Prostate gland (tissue), 2 donors: Measurements from ENCODE around the gene SUSD5. TPM values are rescaled to one million over a fixed set of nuclear protein-coding genes. Genes with fewer than 3 reads are reported as not detected.
"Not testable (repeated sequence)": the region's sequence is repeated elsewhere in the genome, so short reads cannot be mapped to it uniquely, and the experiment has no call there.

Source experiments
- DNase-seq: peaks from one replicate; pipeline ENCODE4 v3.0.0-alpha.2; 2019; ENCODE audit warnings: low spot score
- H3K27ac ChIP-seq, 2 donors: fragments of 200-600 bp; sonication (generic); 2 replicates each; pipeline ENCODE4 v1.5.1; 2017 to 2019
- H3K27me3 ChIP-seq: fragments of 200-600 bp; sonication (generic); replicated peaks from 2 replicates; pipeline ENCODE4 v1.5.1; 2019; ENCODE audit not compliant: insufficient read depth
- H3K36me3 ChIP-seq, 2 donors: fragments of 200-600 bp; sonication (generic); 1 replicate in 1 of 2; 2 replicates in 1 of 2; pipeline versions ENCODE4 v1.5.1 to v1.8.1; 2017 to 2019
- H3K4me1 ChIP-seq: fragments of 200-600 bp; sonication (generic); replicated peaks from 2 replicates; pipeline ENCODE4 v1.5.1; 2019
- H3K4me3 ChIP-seq, 2 donors: fragments of 200-600 bp; sonication (generic); 2 replicates each; pipeline ENCODE4 v1.5.1; 2017 to 2019
- H3K9me3 ChIP-seq: fragments of 200-600 bp; sonication (generic); 2 replicates; pipeline ENCODE4 v1.5.1; 2017
- POLR2A ChIP-seq: fragments of 450-650 bp; IDR thresholded peaks from one replicate; pipeline ENCODE4 v1.6.1; 2016; ENCODE audit warnings: antibody characterized with exemption, mild to moderate bottlenecking
- POLR2AphosphoS5 ChIP-seq: sonication (generic); formaldehyde crosslinking; IDR thresholded peaks from one replicate; pipeline ENCODE4 v1.6.1; 2017; ENCODE audit warnings: antibody characterized with exemption
- WGBS: methylation state at CpG from one replicate; pipeline ENCODE4 v1.1.5; 2018; 5-methylcytosine and 5-hydroxymethylcytosine counted together
- intact Hi-C: fragments of 100-400 bp; cut with DNase I; formaldehyde crosslinking; loops from one replicate; pipeline ENCODE4 v1.14.2; 2022
- total RNA-seq, 2 donors: library from RNA; depleted of rRNA; stranded (reverse); fragments of >200 nt; gene quantifications; one replicate each; pipeline ENCODE4 v1.1.0, GENCODE V29; 2016
- TF ChIP-seq, protein P1 (sequence below), 4 experiments: fragments of 200-600 bp in 2 of 4; fragments of 450-650 bp in 2 of 4; sonication (generic) in 2 of 4; IDR thresholded peaks; 1 replicate in 3 of 4; 2 replicates in 1 of 4; pipeline ENCODE4 v1.5.1; 2016 to 2019; ENCODE audit warnings: antibody characterized with exemption in 4 of 4, mild to moderate bottlenecking in 2 of 4, moderate library complexity in 2 of 4

SUSD5 gene
- total RNA-seq, 2 donors from 2014 or later = 0.77 to 6.9 TPM

DNA sequence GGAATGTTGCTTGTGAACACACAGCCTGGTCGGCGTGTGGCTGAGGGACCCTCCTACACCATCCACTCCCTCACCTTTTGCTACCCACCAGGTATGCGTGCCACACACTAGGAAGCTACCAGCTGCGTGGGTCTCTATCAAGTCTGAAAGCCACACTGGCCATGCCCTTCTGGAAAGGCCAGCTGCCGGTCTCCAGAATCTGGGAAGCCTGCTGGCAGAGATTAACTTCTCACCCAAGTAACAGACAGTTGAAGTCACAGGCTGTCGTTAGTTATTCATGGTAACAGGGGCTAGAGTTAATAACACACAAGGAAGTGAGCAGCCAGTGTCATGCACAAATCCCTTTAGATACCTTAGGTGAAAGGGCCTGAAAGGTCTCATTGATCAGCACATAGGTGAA lies 48.1 kb downstream of the SUSD5 start:
- Histone ChIP-seq H3K9me3 (no peaks in the 10 kb centered on the region), H3K27me3 (no peaks in the 10 kb centered on the region), H3K27ac (no peak overlapping the region), H3K4me3 (no peak overlapping the region), H3K36me3 (no peaks in the 10 kb centered on the region), H3K4me1 (no peaks in the 10 kb centered on the region)
- intact Hi-C loops = no loop called here
- DNase-seq = no peak
- TF ChIP-seq POLR2AphosphoS5 (no peak), POLR2A (no peak)
- TF ChIP-seq, protein P1, sequence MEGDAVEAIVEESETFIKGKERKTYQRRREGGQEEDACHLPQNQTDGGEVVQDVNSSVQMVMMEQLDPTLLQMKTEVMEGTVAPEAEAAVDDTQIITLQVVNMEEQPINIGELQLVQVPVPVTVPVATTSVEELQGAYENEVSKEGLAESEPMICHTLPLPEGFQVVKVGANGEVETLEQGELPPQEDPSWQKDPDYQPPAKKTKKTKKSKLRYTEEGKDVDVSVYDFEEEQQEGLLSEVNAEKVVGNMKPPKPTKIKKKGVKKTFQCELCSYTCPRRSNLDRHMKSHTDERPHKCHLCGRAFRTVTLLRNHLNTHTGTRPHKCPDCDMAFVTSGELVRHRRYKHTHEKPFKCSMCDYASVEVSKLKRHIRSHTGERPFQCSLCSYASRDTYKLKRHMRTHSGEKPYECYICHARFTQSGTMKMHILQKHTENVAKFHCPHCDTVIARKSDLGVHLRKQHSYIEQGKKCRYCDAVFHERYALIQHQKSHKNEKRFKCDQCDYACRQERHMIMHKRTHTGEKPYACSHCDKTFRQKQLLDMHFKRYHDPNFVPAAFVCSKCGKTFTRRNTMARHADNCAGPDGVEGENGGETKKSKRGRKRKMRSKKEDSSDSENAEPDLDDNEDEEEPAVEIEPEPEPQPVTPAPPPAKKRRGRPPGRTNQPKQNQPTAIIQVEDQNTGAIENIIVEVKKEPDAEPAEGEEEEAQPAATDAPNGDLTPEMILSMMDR (IDR thresholded peaks at IDR 0.05) = no peak
- WGBS = 89% methylated on average over 6 of the region's 6 CpGs

- Histone ChIP-seq H3K27me3 (no peaks in the 10 kb centered on the region), H3K9me3 (no peaks in the 10 kb centered on the region), H3K27ac (no peak overlapping the region), H3K4me3 (no peak overlapping the region), H3K36me3 (no peaks in the 10 kb centered on the region), H3K4me1 (no peaks in the 10 kb centered on the region)
- no peak for TF ChIP-seq POLR2AphosphoS5
- TF ChIP-seq, protein P1 (IDR thresholded peaks at IDR 0.05) = no peak
- no peak for TF ChIP-seq POLR2A
- intact Hi-C loops = no loop called here
- 38% methylated on average over 3 of the region's 3 CpGs for WGBS
- no peak for DNase-seq
Measured at GRCh38 chr3:33167716-33168336, 50.8 kb downstream of the SUSD5 start.

DNA sequence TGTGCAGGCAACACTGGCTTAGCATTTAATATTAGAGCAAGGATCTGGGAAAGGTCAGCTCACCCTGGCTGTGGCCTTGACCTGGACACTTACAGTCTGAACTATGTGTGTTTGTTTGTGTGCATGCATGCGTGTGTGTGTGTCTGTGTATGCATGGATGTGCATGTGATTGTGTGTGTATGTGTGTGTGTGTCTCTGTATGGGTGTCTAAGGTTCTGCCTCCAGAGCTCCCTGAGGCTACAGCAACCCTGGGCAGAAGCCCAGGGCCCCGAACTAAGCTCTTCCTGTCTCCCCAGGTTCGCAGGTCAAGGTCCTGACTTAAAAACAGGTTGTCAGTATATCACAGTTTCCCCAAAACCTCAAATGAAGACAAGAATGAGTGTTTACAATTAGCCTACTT lies 51.3 kb downstream of the SUSD5 start:
- no peak for DNase-seq
- H3K4me1 ChIP-seq = no peaks in the 10 kb centered on the region
- no peak for TF ChIP-seq POLR2AphosphoS5
- TF ChIP-seq, protein P1 (IDR thresholded peaks at IDR 0.05) = no peak
- no peak for TF ChIP-seq POLR2A
- no peak overlapping the region for H3K4me3 ChIP-seq
- no peak overlapping the region for H3K27ac ChIP-seq
- no peaks in the 10 kb centered on the region for H3K9me3 ChIP-seq
- H3K36me3 ChIP-seq = no peaks in the 10 kb centered on the region
- WGBS = 82% methylated on average over 3 of the region's 3 CpGs
- intact Hi-C loops = no loop called here
- H3K27me3 ChIP-seq = no peaks in the 10 kb centered on the region

GRCh38 chr3:33166095-33166494 lies 52.5 kb downstream of the SUSD5 start:
- intact Hi-C loops = no loop called here
- Histone ChIP-seq H3K4me1 (no peaks in the 10 kb centered on the region), H3K27me3 (no peaks in the 10 kb centered on the region), H3K27ac (no peak overlapping the region), H3K9me3 (no peaks in the 10 kb centered on the region), H3K4me3 (no peak overlapping the region), H3K36me3 (no peaks in the 10 kb centered on the region)
- TF ChIP-seq POLR2AphosphoS5 (no peak), POLR2A (no peak)
- TF ChIP-seq, protein P1 (IDR thresholded peaks at IDR 0.05) = no peak
- DNase-seq = no peak
- WGBS = 72% methylated on average over 2 of the region's 2 CpGs

DNA sequence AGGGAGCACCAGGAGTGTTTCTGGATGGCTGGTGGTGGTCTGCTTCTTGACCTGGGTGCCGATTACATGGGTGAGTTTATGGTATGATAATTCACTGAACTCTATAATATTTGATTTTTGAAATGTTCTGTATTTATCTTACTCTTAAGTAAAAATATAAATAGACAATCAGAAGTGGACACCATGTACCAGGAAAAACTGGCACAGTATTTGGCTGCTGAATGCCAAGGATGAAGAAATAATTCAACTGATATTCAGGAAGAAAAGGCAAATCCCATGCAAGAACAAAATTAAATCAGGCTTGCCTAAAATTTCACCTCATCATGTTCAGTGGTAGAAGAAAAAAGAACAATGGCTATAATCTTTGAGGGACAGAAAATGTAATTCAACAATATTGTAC lies 53.2 kb downstream of the SUSD5 start:
- no peak for TF ChIP-seq POLR2AphosphoS5
- no peak for TF ChIP-seq POLR2A
- TF ChIP-seq, protein P1 (IDR thresholded peaks at IDR 0.05) = no peak
- no peak for DNase-seq
- 80% methylated on average over 1 of the region's 1 CpG for WGBS
- Histone ChIP-seq H3K4me1 (no peaks in the 10 kb centered on the region), H3K27ac (no peak overlapping the region), H3K36me3 (no peaks in the 10 kb centered on the region), H3K9me3 (no peaks in the 10 kb centered on the region), H3K27me3 (no peaks in the 10 kb centered on the region), H3K4me3 (no peak overlapping the region)
- intact Hi-C loops = no loop called here

DNA sequence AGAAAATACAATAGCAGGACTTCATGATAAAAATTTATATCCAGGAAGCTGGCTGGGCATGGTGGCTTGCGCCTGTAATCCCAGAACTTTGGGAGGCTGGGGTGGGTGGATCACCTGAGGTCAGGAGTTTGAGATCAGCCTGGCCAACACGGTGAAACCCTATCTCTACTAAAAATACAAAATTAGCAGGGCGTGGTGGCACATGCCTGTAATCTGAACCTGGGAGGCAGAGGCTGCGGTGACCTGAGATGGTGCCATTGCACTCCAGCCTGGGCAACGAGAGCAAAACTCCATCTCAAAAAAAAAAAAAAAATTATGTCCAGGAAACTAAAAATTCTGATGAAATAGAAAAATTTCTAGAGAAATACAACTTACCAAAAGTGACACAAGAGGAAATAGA lies 56.0 kb downstream of the SUSD5 start:
- WGBS = 87% methylated on average over 5 of the region's 5 CpGs
- intact Hi-C loops, H3K27me3 ChIP-seq, DNase-seq, H3K4me1 ChIP-seq, H3K9me3 ChIP-seq, H3K4me3 ChIP-seq, H3K36me3 ChIP-seq, H3K27ac ChIP-seq: not testable (repeated sequence)
